GM18873 (cell line): ENCODE results near the gene CNIH3.
"Not testable (repeated sequence)": the region's sequence is repeated elsewhere in the genome, so short reads cannot be mapped to it uniquely, and the experiment has no call there.

Experiments used
- ATAC-seq: cut with Tn5 transposase; IDR thresholded peaks from one replicate; pipeline ENCODE4 v1.9.1; 2021; ENCODE audit warnings: mild to moderate bottlenecking, moderate library complexity, moderate number of reproducible peaks; ENCODE audit not compliant: unreplicated experiment, low FRiP score

Gene CNIH3

GRCh38 chr1:224615861-224616755 lies at the start of gene CNIH3:
Gene CNIH3, plus strand, starts transcription at chr1:224616317. Its CDS starts 858 bp downstream, at chr1:224617175.
- no peak for ATAC-seq

GRCh38 chr1:224566492-224566891 lies 49.6 kb upstream of the CNIH3 start:
- ATAC-seq: not testable (repeated sequence)

- no peak for ATAC-seq
These were observed 46.8 kb upstream of the CNIH3 start for GRCh38 chr1:224569276-224569675.

- not testable (repeated sequence) for ATAC-seq
These were observed 44.1 kb upstream of the CNIH3 start for GRCh38 chr1:224571975-224572374.

GRCh38 chr1:224579526-224579925 lies 36.6 kb upstream of the CNIH3 start:
- ATAC-seq: no peak

- ATAC-seq: no peak
These were observed 36.1 kb upstream of the CNIH3 start for GRCh38 chr1:224580006-224580405.

- no peak for ATAC-seq
These were observed 34.1 kb upstream of the CNIH3 start for GRCh38 chr1:224582041-224582440.

GRCh38 chr1:224583774-224584173 lies 32.3 kb upstream of the CNIH3 start:
- no peak for ATAC-seq

- no peak for ATAC-seq
These were observed 31.1 kb upstream of the CNIH3 start for GRCh38 chr1:224585051-224585450.

GRCh38 chr1:224587051-224587450 lies 29.1 kb upstream of the CNIH3 start:
- ATAC-seq: no peak

- no peak for ATAC-seq
These were observed 27.6 kb upstream of the CNIH3 start for GRCh38 chr1:224588515-224588914.

GRCh38 chr1:224589006-224589405 lies 27.1 kb upstream of the CNIH3 start:
- ATAC-seq: no peak

- no peak for ATAC-seq
These were observed 24.8 kb upstream of the CNIH3 start for GRCh38 chr1:224591326-224591725.

- no peak for ATAC-seq
These were observed 23.2 kb upstream of the CNIH3 start for GRCh38 chr1:224592636-224593582.

- no peak for ATAC-seq
These were observed 21.8 kb upstream of the CNIH3 start for GRCh38 chr1:224594360-224594759.

- no peak for ATAC-seq
These were observed 21.3 kb upstream of the CNIH3 start for GRCh38 chr1:224594851-224595250.

- ATAC-seq: no peak
These were observed 10.5 kb upstream of the CNIH3 start for GRCh38 chr1:224605482-224606181.

GRCh38 chr1:224607188-224608148 lies 8.6 kb upstream of the CNIH3 start:
- no peak for ATAC-seq

- no peak for ATAC-seq
These were observed 6.8 kb upstream of the CNIH3 start for GRCh38 chr1:224609333-224609732.
